ENCODE data around the gene EZR. TPM values are rescaled to one million over a fixed set of nuclear protein-coding genes. Genes with fewer than 3 reads are reported as not detected.
A peak's percentile ranks its signal among the peaks of the same experiment; 100 is the strongest.

EZR gene
- total and polyA plus RNA-seq, 10 of the 15 experiments (the other 5 are each of a cell fraction or from before 2014, with no cell fraction given) = 79.1 to 282 (median 161) TPM

DNA sequence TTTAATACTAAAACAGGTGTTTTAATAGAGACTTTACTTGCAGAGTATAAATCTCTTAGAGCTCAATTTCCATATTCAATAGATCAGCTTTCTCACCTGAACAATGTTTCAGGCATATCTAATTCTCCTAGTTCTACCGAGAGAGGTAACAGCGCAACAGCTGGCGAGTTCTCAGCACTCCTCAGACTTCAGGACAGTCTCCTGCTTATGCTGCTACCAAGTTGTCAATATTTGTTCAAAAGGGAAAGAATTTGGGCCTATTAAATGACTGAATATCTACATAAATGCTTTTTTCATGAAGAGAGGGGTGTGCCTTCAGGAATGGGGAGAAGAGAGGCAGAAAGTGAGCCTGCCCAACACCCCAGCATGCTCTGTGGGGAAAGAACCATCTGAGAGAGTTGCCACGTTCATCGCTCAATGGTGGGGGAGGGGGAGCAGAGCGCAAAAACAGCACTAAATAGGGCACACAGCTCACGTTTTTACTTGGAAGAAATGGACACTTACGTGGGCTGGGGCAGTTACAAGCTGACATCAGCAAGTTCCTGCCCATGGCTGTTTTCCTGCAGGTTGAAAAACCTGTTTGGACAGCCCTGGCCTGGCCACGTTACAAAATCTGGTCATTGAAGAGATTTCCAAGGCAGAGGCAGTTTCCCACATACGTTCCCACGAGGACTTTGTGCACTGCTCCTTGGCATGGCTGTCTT, 38.0 kb downstream of the EZR start:
- FAIRE-seq (no peak), ATAC-seq (no peak), DNase-seq (ENCODE audit: low read depth, low spot score) (no peak)
- H3K27me3 ChIP-seq (replicated peaks in 1 of 2; ENCODE audit: control insufficient read depth in 2 of 2, insufficient read depth in 2 of 2, low read length in 1 of 2) = no peaks in the 10 kb centered on the region
- ChIA-PET CTCF (interaction anchor here (0.7 to 2.8 kb wide), 6 partner anchors 13 to 353 kb away, joined by 3 to 9 read pairs (median 4); no protein-coding TSS in a partner anchor), POLR2A (interaction anchor here (0.6 kb wide), 1 partner anchor 327 kb away, joined by 4 read pairs; no protein-coding TSS in a partner anchor), SMC1A (ENCODE audit: uncharacterized antibody, unreplicated experiment) (interaction anchor here (0.5 to 2.3 kb wide), 8 partner anchors 8 to 368 kb away, joined by 3 to 11 read pairs (median 3); no protein-coding TSS in a partner anchor), RAD21 (ENCODE audit: unreplicated experiment) (interaction anchor here (0.5 kb wide), 1 partner anchor 88 kb away, joined by 4 read pairs; no protein-coding TSS in a partner anchor)
- H4K20me1 ChIP-seq (ENCODE audit: control insufficient read depth, insufficient read depth) = no peaks in the 10 kb centered on the region; the same call in 1 of the 2 replicates
- H3K9me3 ChIP-seq (replicated peaks; ENCODE audit: control insufficient read depth, insufficient read depth, low read length) = no peaks in the 10 kb centered on the region
- in situ Hi-C loops (cut with MboI) = no loop called here
- H3K9ac ChIP-seq (ENCODE audit: control insufficient read depth, insufficient read depth, low read length) = no peak overlapping the region
- peaks cover 60 to 63% of the 10 kb centered on the region in 2 experiments for H3K36me3 ChIP-seq (ENCODE audit: control insufficient read depth in 2 of 2, insufficient read depth in 2 of 2, low read length in 1 of 2)
- H2AFZ ChIP-seq (ENCODE audit: control insufficient read depth, low read depth, low read length) = no peak overlapping the region
- H3K27ac ChIP-seq (ENCODE audit: control insufficient read depth, insufficient read depth) = no peak overlapping the region
- no TSS peak for BruUV-seq (replicated peaks)
- 76% methylated on average over 11 of the region's 11 CpGs for WGBS (ENCODE audit: insufficient coverage, insufficient replicate concordance, low lambda C conversion rate, missing lambda C conversion rate)
- TF ChIP-seq POLR2A (IDR thresholded peaks at IDR 0.05; ENCODE audit: low read depth, low read length) = peak; percentile 25
- TF ChIP-seq, protein P1, sequence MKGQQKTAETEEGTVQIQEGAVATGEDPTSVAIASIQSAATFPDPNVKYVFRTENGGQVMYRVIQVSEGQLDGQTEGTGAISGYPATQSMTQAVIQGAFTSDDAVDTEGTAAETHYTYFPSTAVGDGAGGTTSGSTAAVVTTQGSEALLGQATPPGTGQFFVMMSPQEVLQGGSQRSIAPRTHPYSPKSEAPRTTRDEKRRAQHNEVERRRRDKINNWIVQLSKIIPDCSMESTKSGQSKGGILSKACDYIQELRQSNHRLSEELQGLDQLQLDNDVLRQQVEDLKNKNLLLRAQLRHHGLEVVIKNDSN (IDR thresholded peaks at IDR 0.05; ENCODE audit: borderline replicate concordance, extremely low read length, insufficient read depth, low read depth, low read length) = no peak
- H3K4me1 ChIP-seq (ENCODE audit: control insufficient read depth, insufficient read depth, low read length) = no peaks in the 10 kb centered on the region
- H3K4me2 ChIP-seq (ENCODE audit: control insufficient read depth, insufficient read depth) = no peak overlapping the region
- H3K4me3 ChIP-seq = no peak overlapping the region
- intact Hi-C loops (cut with micrococcal nuclease; ENCODE audit: unreplicated experiment) = no loop called here
- H3K79me2 ChIP-seq (ENCODE audit: control insufficient read depth, insufficient read depth, low read length) = peaks cover 2% of the 10 kb centered on the region; the same call in 1 of the 2 replicates

DNA sequence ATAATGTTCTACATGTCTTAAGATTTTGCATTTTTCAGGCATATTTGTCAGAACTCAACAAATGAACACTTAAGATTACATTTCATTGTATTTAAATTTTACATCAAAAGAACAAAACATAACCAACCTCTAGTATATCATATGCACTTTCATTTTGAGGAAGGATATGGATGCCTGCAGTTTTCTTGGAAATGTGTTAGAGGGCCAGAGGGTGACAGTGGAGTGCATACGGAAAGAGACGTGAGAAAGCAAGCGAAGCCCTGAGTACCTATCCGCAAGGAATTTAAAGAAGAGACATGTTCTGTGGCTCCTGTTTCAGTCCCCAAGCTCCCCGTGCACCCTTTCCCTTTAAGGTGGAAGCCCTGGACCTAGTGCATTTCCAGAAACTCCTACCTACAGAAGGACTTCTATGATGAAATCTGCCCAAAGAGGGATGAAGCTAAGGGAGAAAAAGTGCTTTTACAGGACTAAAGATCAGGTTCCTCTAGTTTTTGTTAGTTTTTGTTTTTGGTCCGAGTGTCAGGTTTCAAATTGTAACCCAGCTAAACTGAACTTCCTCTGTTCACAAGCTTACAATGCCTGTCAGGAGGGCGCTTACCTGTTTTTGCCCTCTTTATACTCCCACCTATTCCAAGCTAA, 38.8 kb downstream of the EZR start:
- no peak overlapping the region for H3K27ac ChIP-seq (ENCODE audit: control insufficient read depth, insufficient read depth)
- intact Hi-C loops (cut with micrococcal nuclease; ENCODE audit: unreplicated experiment) = no loop called here
- WGBS (ENCODE audit: insufficient coverage, insufficient replicate concordance, low lambda C conversion rate, missing lambda C conversion rate) = 92% methylated on average over 7 of the region's 7 CpGs
- H3K9ac ChIP-seq (ENCODE audit: control insufficient read depth, insufficient read depth, low read length) = no peak overlapping the region
- CTCF ChIA-PET = interaction anchor here (0.7 to 2.8 kb wide), 9 partner anchors 9 to 354 kb away, joined by 3 to 9 read pairs (median 3); no protein-coding TSS in a partner anchor
- BruUV-seq (replicated peaks) = TSS peak; percentile 12
- H3K4me2 ChIP-seq (ENCODE audit: control insufficient read depth, insufficient read depth) = no peak overlapping the region
- no peaks in the 10 kb centered on the region for H3K9me3 ChIP-seq (replicated peaks; ENCODE audit: control insufficient read depth, insufficient read depth, low read length)
- peaks cover 62 to 63% of the 10 kb centered on the region in 2 experiments for H3K36me3 ChIP-seq (ENCODE audit: control insufficient read depth in 2 of 2, insufficient read depth in 2 of 2, low read length in 1 of 2)
- H3K4me1 ChIP-seq (ENCODE audit: control insufficient read depth, insufficient read depth, low read length) = no peaks in the 10 kb centered on the region
- in situ Hi-C loops (cut with MboI) = no loop called here
- RAD21 ChIA-PET (ENCODE audit: unreplicated experiment) = interaction anchor here (0.5 kb wide), 1 partner anchor 89 kb away, joined by 4 read pairs; no protein-coding TSS in a partner anchor
- FAIRE-seq (no peak), ATAC-seq (no peak), DNase-seq (ENCODE audit: low read depth, low spot score) (no peak)
- SMC1A ChIA-PET (ENCODE audit: uncharacterized antibody, unreplicated experiment) = interaction anchor here (0.5 to 2.3 kb wide), 11 partner anchors 9 to 369 kb away, joined by 3 to 11 read pairs (median 3); partner anchors contain the start of gene EZR
- H3K79me2 ChIP-seq (ENCODE audit: control insufficient read depth, insufficient read depth, low read length) = peaks cover 2% of the 10 kb centered on the region; the same call in 1 of the 2 replicates
- no peak overlapping the region for H3K4me3 ChIP-seq
- TF ChIP-seq, protein P2, sequence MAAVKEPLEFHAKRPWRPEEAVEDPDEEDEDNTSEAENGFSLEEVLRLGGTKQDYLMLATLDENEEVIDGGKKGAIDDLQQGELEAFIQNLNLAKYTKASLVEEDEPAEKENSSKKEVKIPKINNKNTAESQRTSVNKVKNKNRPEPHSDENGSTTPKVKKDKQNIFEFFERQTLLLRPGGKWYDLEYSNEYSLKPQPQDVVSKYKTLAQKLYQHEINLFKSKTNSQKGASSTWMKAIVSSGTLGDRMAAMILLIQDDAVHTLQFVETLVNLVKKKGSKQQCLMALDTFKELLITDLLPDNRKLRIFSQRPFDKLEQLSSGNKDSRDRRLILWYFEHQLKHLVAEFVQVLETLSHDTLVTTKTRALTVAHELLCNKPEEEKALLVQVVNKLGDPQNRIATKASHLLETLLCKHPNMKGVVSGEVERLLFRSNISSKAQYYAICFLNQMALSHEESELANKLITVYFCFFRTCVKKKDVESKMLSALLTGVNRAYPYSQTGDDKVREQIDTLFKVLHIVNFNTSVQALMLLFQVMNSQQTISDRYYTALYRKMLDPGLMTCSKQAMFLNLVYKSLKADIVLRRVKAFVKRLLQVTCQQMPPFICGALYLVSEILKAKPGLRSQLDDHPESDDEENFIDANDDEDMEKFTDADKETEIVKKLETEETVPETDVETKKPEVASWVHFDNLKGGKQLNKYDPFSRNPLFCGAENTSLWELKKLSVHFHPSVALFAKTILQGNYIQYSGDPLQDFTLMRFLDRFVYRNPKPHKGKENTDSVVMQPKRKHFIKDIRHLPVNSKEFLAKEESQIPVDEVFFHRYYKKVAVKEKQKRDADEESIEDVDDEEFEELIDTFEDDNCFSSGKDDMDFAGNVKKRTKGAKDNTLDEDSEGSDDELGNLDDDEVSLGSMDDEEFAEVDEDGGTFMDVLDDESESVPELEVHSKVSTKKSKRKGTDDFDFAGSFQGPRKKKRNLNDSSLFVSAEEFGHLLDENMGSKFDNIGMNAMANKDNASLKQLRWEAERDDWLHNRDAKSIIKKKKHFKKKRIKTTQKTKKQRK (IDR thresholded peaks at IDR 0.05; ENCODE audit: low read depth, low read length) = no peak
- 0 out of 2 replicates have a peak, but pooled peaks have one; percentile 20 for TF ChIP-seq POLR2AphosphoS5 (IDR thresholded peaks at IDR 0.05; ENCODE audit: low read length)
- H4K20me1 ChIP-seq (ENCODE audit: control insufficient read depth, insufficient read depth) = no peaks in the 10 kb centered on the region; the same call in 1 of the 2 replicates
- POLR2A ChIA-PET = interaction anchor here (1.3 kb wide), 1 partner anchor 8 kb away, joined by 4 read pairs; no protein-coding TSS in a partner anchor
- H3K27me3 ChIP-seq (replicated peaks in 1 of 2; ENCODE audit: control insufficient read depth in 2 of 2, insufficient read depth in 2 of 2, low read length in 1 of 2) = no peaks in the 10 kb centered on the region
- no peak overlapping the region for H2AFZ ChIP-seq (ENCODE audit: control insufficient read depth, low read depth, low read length)
